Mesenchymal stem cell (in vitro differentiated cells and primary cell): Measurements from ENCODE around the gene MEN1.

ENCODE experiments used
- DNase-seq: peaks from one replicate; pipeline ENCODE4 v3.0.0-alpha.2; 2013
- H2AFZ ChIP-seq: one replicate; pipeline ENCODE4 v1.6.1; 2013; ENCODE audit warnings: low read depth, mild to moderate bottlenecking, control low read depth, inconsistent platforms, low read length, moderate library complexity
- H2AK5ac ChIP-seq: 2 replicates; pipeline ENCODE4 v1.6.1; 2013; ENCODE audit warnings: low read length, moderate library complexity, mild to moderate bottlenecking, inconsistent platforms; ENCODE audit not compliant: severe bottlenecking
- H2BK120ac ChIP-seq: one replicate; pipeline ENCODE4 v1.6.1; 2013; ENCODE audit warnings: low read depth, mild to moderate bottlenecking, inconsistent platforms, low read length, moderate library complexity
- H2BK12ac ChIP-seq, 2 experiments: one replicate each; pipeline ENCODE4 v1.6.1; 2013; ENCODE audit warnings: inconsistent platforms in 2 of 2, low read length in 2 of 2, mild to moderate bottlenecking in 2 of 2, moderate library complexity in 2 of 2, control low read depth in 1 of 2
- H2BK15ac ChIP-seq: one replicate; pipeline ENCODE4 v1.6.1; 2013; ENCODE audit warnings: mild to moderate bottlenecking, low read depth, inconsistent platforms; ENCODE audit not compliant: poor library complexity, severe bottlenecking
- H2BK5ac ChIP-seq: 2 replicates; pipeline ENCODE4 v1.6.1; 2013; ENCODE audit warnings: low read depth, mild to moderate bottlenecking, low read length, control low read depth, inconsistent platforms; ENCODE audit not compliant: poor library complexity, severe bottlenecking
- H3K14ac ChIP-seq, 2 experiments: one replicate each; pipeline ENCODE4 v1.6.1; 2013; ENCODE audit warnings: inconsistent platforms in 2 of 2, low read length in 2 of 2, control low read depth in 1 of 2, mild to moderate bottlenecking in 1 of 2, moderate library complexity in 1 of 2
- H3K18ac ChIP-seq, 2 experiments: one replicate each; pipeline ENCODE4 v1.6.1; 2013; ENCODE audit warnings: inconsistent platforms in 2 of 2, low read length in 2 of 2, control low read depth in 1 of 2, low read depth in 1 of 2, mild to moderate bottlenecking in 1 of 2
- H3K23ac ChIP-seq, 2 experiments: one replicate each; pipeline ENCODE4 v1.6.1; 2013; ENCODE audit warnings: inconsistent platforms in 2 of 2, low read length in 2 of 2, mild to moderate bottlenecking in 2 of 2, moderate library complexity in 2 of 2, control low read depth in 1 of 2
- H3K27ac ChIP-seq: 2 replicates; pipeline ENCODE4 v1.5.1; 2013; ENCODE audit warnings: mild to moderate bottlenecking, moderate library complexity, low read length, control low read depth, inconsistent platforms; ENCODE audit not compliant: poor library complexity, severe bottlenecking
- H3K27me3 ChIP-seq, 2 experiments: 2 replicates each; pipeline versions ENCODE4 v1.6.1 to v1.7.0; 2013; ENCODE audit warnings: low read length in 2 of 2, mild to moderate bottlenecking in 2 of 2, moderate library complexity in 2 of 2, control low read depth in 1 of 2, inconsistent platforms in 1 of 2; ENCODE audit not compliant: control insufficient read depth in 1 of 2, insufficient read depth in 1 of 2
- H3K36me3 ChIP-seq, 2 experiments: 2 replicates each; pipeline versions ENCODE4 v1.6.1 to v1.7.0; 2013; ENCODE audit warnings: low read length in 2 of 2, control low read depth in 1 of 2, inconsistent platforms in 1 of 2, low read depth in 1 of 2, mild to moderate bottlenecking in 1 of 2; ENCODE audit not compliant: insufficient read depth in 2 of 2, control insufficient read depth in 1 of 2
- H3K4ac ChIP-seq, 2 experiments: one replicate each; pipeline ENCODE4 v1.6.1; 2013; ENCODE audit warnings: inconsistent platforms in 2 of 2, low read length in 2 of 2, mild to moderate bottlenecking in 2 of 2, moderate library complexity in 2 of 2, control low read depth in 1 of 2, low read depth in 1 of 2
- H3K4me1 ChIP-seq: 2 replicates; pipeline ENCODE4 v1.6.1; 2013; ENCODE audit warnings: low read depth, low read length, control low read depth; ENCODE audit not compliant: control insufficient read depth, insufficient read depth
- H3K4me2 ChIP-seq: 2 replicates; pipeline ENCODE4 v1.6.1; 2013; ENCODE audit warnings: low read length, mild to moderate bottlenecking, inconsistent platforms; ENCODE audit not compliant: poor library complexity, severe bottlenecking
- H3K4me3 ChIP-seq, 2 experiments: 2 replicates each; pipeline versions ENCODE4 v1.5.1 to v1.7.0; 2013; ENCODE audit warnings: low read length in 2 of 2, mild to moderate bottlenecking in 2 of 2, control low read depth in 1 of 2, low read depth in 1 of 2; ENCODE audit not compliant: insufficient read depth in 1 of 2
- H3K79me1 ChIP-seq: replicated peaks from 2 replicates; pipeline ENCODE4 v1.6.1; 2013; ENCODE audit warnings: mild to moderate bottlenecking, control low read depth, low read length, inconsistent platforms; ENCODE audit not compliant: poor library complexity, severe bottlenecking
- H3K9ac ChIP-seq: 2 replicates; pipeline ENCODE4 v1.7.0; 2013; ENCODE audit warnings: mild to moderate bottlenecking, low read length, moderate library complexity
- H3K9me3 ChIP-seq: 2 replicates; pipeline ENCODE4 v1.7.0; 2013; ENCODE audit warnings: mild to moderate bottlenecking, low read length; ENCODE audit not compliant: control insufficient read depth
- H4K8ac ChIP-seq: one replicate; pipeline ENCODE4 v1.6.1; 2013; ENCODE audit warnings: inconsistent platforms, mild to moderate bottlenecking, low read length, moderate library complexity
- H4K91ac ChIP-seq: one replicate; pipeline ENCODE4 v1.6.1; 2013; ENCODE audit warnings: mild to moderate bottlenecking, low read length, inconsistent platforms
- WGBS: methylation state at CpG from one replicate; pipeline ENCODE4 v1.1.7; 2013; ENCODE audit warnings: mixed read lengths; 5-methylcytosine and 5-hydroxymethylcytosine counted together

MEN1 gene

DNA sequence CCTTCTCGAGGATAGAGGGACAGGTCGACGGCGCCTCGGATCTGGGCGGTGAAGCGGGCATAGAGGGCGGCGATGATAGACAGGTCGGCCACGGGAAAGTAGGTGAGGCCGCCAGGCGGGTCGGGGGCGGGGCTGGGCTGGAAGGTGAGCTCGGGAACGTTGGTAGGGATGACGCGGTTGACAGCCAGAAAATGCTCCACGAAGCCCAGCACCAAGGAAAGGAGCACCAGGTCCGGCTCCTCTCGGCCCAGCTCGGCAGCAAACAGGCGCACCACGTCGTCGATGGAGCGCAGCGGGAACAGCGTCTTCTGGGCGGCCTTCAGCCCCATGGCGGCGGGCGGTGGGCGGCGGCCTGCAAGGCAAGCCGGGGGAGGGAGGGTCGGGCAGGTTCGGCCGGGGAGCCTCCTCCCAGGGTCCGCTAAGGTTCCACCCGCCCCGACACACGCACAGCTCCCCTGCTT lies 540 bp downstream of the MEN1 start:
- Histone ChIP-seq H3K36me3 (peaks cover 33 to 36% of the 10 kb centered on the region in 2 experiments), H3K27ac (no peak overlapping the region), H3K4me2 (peak overlapping the region; percentile 86), H3K27me3 (no peaks in the 10 kb centered on the region), H2BK5ac (no peak overlapping the region), H3K9ac (peak overlapping the region; percentile 89), H3K23ac (peak overlapping the region in 1 of 2 experiments; percentile 28), H4K91ac (no peak overlapping the region), H3K9me3 (no peaks in the 10 kb centered on the region), H3K18ac (peak overlapping the region; percentile 40), H2AFZ (peak overlapping the region; percentile 66), H3K14ac (peak overlapping the region in 1 of 2 experiments; percentile 13), H2BK12ac (no peak overlapping the region), H2BK15ac (peak overlapping the region; percentile 55), H3K4me3 (peak overlapping the region; percentile 78 to 89), H3K4me1 (peaks cover 14% of the 10 kb centered on the region), H3K79me1 (peaks cover 32% of the 10 kb centered on the region), H4K8ac (peak overlapping the region; percentile 76), H3K4ac (no peak overlapping the region), H2BK120ac (no peak overlapping the region), H2AK5ac (no peak overlapping the region)
- 6% methylated on average over 42 of the region's 44 CpGs for WGBS
- DNase-seq = peak; percentile 23

- H2AK5ac ChIP-seq = no peak overlapping the region
- no peak overlapping the region for H3K4me3 ChIP-seq
- no peak overlapping the region for H2BK12ac ChIP-seq
- H3K23ac ChIP-seq = no peak overlapping the region
- no peak overlapping the region for H4K8ac ChIP-seq
- no peaks in the 10 kb centered on the region for H3K27me3 ChIP-seq
- no peak overlapping the region for H2BK15ac ChIP-seq
- no peak overlapping the region for H3K18ac ChIP-seq
- no peak overlapping the region for H2BK120ac ChIP-seq
- H3K36me3 ChIP-seq = peaks cover 44 to 52% of the 10 kb centered on the region in 2 experiments
- H3K4ac ChIP-seq = no peak overlapping the region
- 93% methylated on average over 9 of the region's 9 CpGs for WGBS
- H3K9ac ChIP-seq = no peak overlapping the region
- no peak for DNase-seq
- no peak overlapping the region for H3K27ac ChIP-seq
- H2BK5ac ChIP-seq = no peak overlapping the region
- H3K14ac ChIP-seq = no peak overlapping the region
- no peak overlapping the region for H2AFZ ChIP-seq
- H4K91ac ChIP-seq = no peak overlapping the region
- H3K4me2 ChIP-seq = no peak overlapping the region
- H3K4me1 ChIP-seq = peaks cover 29% of the 10 kb centered on the region
- H3K9me3 ChIP-seq = no peaks in the 10 kb centered on the region
- H3K79me1 ChIP-seq = peaks cover 37% of the 10 kb centered on the region
Observed at GRCh38 chr11:64805481-64805880, 4.9 kb downstream of the MEN1 start.

- H3K4me1 ChIP-seq = peaks cover 31% of the 10 kb centered on the region
- no peak overlapping the region for H2AFZ ChIP-seq
- 91% methylated on average over 39 of the region's 41 CpGs for WGBS
- no peak overlapping the region for H4K8ac ChIP-seq
- no peak overlapping the region for H3K14ac ChIP-seq
- H2BK120ac ChIP-seq = no peak overlapping the region
- no peak overlapping the region for H3K4ac ChIP-seq
- no peak overlapping the region for H3K27ac ChIP-seq
- H3K4me3 ChIP-seq = peak overlapping the region in 1 of 2 experiments; percentile 85
- no peak overlapping the region for H2AK5ac ChIP-seq
- peak overlapping the region; percentile 85 for H3K9ac ChIP-seq
- H4K91ac ChIP-seq = no peak overlapping the region
- peaks cover 46 to 60% of the 10 kb centered on the region in 2 experiments for H3K36me3 ChIP-seq
- H3K9me3 ChIP-seq = no peaks in the 10 kb centered on the region
- no peak overlapping the region for H3K18ac ChIP-seq
- peak overlapping the region; percentile 88 for H3K4me2 ChIP-seq
- H3K23ac ChIP-seq = no peak overlapping the region
- peaks cover 33% of the 10 kb centered on the region for H3K79me1 ChIP-seq
- no peak overlapping the region for H2BK12ac ChIP-seq
- H2BK5ac ChIP-seq = no peak overlapping the region
- H2BK15ac ChIP-seq = no peak overlapping the region
- no peaks in the 10 kb centered on the region for H3K27me3 ChIP-seq
- peak; percentile 15 for DNase-seq
Observed at GRCh38 chr11:64804346-64805210, 5.8 kb downstream of the MEN1 start.

GRCh38 chr11:64803846-64804345 lies 6.5 kb downstream of the MEN1 start:
- no peak for DNase-seq
- Histone ChIP-seq H2BK5ac (no peak overlapping the region), H3K4me3 (peak overlapping the region in 1 of 2 experiments; percentile 85), H3K9ac (peak overlapping the region; percentile 85), H2BK15ac (no peak overlapping the region), H3K4me1 (peaks cover 27% of the 10 kb centered on the region), H3K23ac (no peak overlapping the region), H2BK12ac (no peak overlapping the region), H2AFZ (no peak overlapping the region), H3K14ac (no peak overlapping the region), H3K27me3 (no peaks in the 10 kb centered on the region), H3K79me1 (peaks cover 28% of the 10 kb centered on the region), H3K4ac (peak overlapping the region in 1 of 2 experiments; percentile 20), H4K91ac (no peak overlapping the region), H4K8ac (peak overlapping the region; percentile 19), H3K18ac (peak overlapping the region; percentile 28 to 76), H2AK5ac (peak overlapping the region; percentile 22), H3K36me3 (peaks cover 48 to 67% of the 10 kb centered on the region in 2 experiments), H3K4me2 (peak overlapping the region; percentile 88), H3K9me3 (no peaks in the 10 kb centered on the region), H2BK120ac (peak overlapping the region; percentile 9), H3K27ac (peak overlapping the region; percentile 31)
- 39% methylated on average over 15 of the region's 15 CpGs for WGBS
